GM19238 (cell line): Measurements from ENCODE around the gene SFN.

Experiments used
- DNase-seq: peaks from one replicate; pipeline ENCODE4 v3.0.0; 2011; ENCODE audit warnings: low spot score; ENCODE audit not compliant: insufficient read length

The SFN gene

DNA sequence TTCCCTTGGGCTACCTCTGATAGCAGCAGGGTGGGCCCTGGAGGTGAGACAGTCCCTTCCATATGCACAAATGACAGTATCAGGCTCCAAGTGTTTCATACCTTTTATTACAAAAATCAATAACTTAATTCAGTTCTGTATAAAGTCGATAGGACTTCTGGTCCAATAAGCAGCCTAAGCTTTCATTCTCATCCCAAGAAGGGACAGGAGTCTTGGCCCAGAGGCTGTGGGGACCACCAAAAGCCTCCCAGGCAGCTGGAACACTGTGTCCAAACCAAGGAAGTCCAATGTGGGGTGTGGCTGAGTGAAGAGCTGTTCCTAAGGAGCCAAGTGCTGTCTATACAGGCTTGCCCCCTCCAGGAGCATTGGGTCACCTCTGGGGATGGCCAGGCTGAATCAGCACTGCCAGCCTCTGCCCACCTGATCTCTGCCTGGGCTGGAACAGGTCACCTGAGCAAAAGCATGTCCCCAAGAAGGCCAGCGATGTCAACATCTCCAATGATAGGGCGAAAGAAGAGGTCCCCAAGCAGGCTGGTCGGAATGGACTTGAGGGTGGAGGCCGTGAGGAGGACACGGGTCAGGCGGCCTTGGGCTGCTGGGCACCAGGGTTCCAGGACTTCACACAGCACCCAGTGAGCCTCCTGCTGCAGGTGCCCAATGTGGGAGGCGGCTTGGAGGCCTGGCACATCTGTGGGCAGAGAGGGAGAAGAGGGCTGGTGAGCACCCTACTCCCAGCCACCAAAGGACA is 48.6 kb downstream of the SFN start:
- DNase-seq: no peak

GRCh38 chr1:26912147-26912490 is 49.2 kb downstream of the SFN start:
- no peak for DNase-seq

GRCh38 chr1:26913389-26913753 is 50.4 kb downstream of the SFN start:
- no peak for DNase-seq
